ENCODE measurements around the gene TNFRSF19.
"Not testable (repeated sequence)": the region's sequence is repeated elsewhere in the genome, so short reads cannot be mapped to it uniquely, and the experiment has no call there.

Gene TNFRSF19, protein sequence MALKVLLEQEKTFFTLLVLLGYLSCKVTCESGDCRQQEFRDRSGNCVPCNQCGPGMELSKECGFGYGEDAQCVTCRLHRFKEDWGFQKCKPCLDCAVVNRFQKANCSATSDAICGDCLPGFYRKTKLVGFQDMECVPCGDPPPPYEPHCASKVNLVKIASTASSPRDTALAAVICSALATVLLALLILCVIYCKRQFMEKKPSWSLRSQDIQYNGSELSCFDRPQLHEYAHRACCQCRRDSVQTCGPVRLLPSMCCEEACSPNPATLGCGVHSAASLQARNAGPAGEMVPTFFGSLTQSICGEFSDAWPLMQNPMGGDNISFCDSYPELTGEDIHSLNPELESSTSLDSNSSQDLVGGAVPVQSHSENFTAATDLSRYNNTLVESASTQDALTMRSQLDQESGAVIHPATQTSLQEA

GRCh38 chr13:23570099-23570920 lies at the start of gene TNFRSF19:
Gene TNFRSF19 (plus strand): TSS chr13:23570412. CDS start chr13:23590184, 19,772 bp downstream.
- H3K36me3 Mint-ChIP-seq = no peaks in the 10 kb centered on the region
- no peak within 1 kb of the TSS for H3K27ac Mint-ChIP-seq
- H3K4me1 Mint-ChIP-seq = no peaks in the 10 kb centered on the region
- no peak within 1 kb of the TSS for H3K4me3 Mint-ChIP-seq
- no peaks in the 10 kb centered on the region for H3K9me3 Mint-ChIP-seq
- no peak for ATAC-seq
- peaks cover 15% of the 10 kb centered on the region for H3K27me3 Mint-ChIP-seq

DNA sequence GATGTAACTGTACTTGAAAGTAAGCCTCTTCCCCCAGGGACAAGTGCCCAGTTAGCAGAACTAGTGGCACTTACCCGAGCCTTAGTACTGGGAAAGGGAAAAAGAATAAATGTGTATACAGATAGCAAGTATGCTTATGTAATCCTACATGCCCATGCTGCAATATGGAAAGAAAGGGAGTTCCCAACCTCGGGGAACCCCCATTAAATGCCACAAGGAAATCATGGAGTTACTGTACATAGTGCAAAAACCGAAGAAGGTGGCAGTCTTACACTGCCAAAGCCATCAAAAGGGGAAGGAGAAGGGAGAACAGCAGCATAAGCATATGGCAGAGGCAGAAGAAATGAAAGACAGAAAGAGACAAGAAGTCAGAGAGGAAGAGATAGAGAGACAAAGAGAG lies 40.3 kb upstream of the TNFRSF19 start:
- not testable (repeated sequence) for ATAC-seq, H3K27ac Mint-ChIP-seq, H3K36me3 Mint-ChIP-seq, H3K4me3 Mint-ChIP-seq, H3K9me3 Mint-ChIP-seq, H3K27me3 Mint-ChIP-seq, H3K4me1 Mint-ChIP-seq

DNA sequence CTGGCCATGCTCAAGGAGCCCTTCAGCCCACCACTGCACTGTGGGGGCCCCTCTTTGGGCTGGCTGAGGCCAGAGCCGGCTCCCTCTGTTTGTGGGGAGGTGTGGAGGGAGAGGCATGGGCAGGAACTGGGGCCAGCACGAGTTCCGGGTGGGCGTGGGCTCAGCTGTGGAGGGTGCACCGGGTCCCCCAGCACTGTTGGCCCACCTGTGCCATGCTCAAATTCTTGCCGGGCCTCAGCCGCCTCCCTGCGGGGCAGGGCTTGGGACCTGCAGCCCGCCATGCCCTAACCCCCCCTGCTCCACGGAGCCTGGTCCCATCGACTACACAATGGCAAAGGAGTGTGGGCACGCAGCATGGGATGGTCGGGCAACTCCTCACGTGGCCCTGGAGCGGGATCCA lies 38.8 kb upstream of the TNFRSF19 start:
- no peak overlapping the region for H3K4me3 Mint-ChIP-seq
- no peaks in the 10 kb centered on the region for H3K9me3 Mint-ChIP-seq
- no peaks in the 10 kb centered on the region for H3K36me3 Mint-ChIP-seq
- no peak overlapping the region for H3K27ac Mint-ChIP-seq
- no peak for ATAC-seq
- H3K4me1 Mint-ChIP-seq = no peaks in the 10 kb centered on the region
- peaks cover 8% of the 10 kb centered on the region for H3K27me3 Mint-ChIP-seq

- Mint-ChIP-seq H3K27me3 (peaks cover 8% of the 10 kb centered on the region), H3K27ac (no peak overlapping the region), H3K36me3 (no peaks in the 10 kb centered on the region), H3K4me1 (no peaks in the 10 kb centered on the region), H3K9me3 (no peaks in the 10 kb centered on the region), H3K4me3 (no peak overlapping the region)
- ATAC-seq = no peak
These were observed 36.1 kb upstream of the TNFRSF19 start for GRCh38 chr13:23534090-23534489.

DNA sequence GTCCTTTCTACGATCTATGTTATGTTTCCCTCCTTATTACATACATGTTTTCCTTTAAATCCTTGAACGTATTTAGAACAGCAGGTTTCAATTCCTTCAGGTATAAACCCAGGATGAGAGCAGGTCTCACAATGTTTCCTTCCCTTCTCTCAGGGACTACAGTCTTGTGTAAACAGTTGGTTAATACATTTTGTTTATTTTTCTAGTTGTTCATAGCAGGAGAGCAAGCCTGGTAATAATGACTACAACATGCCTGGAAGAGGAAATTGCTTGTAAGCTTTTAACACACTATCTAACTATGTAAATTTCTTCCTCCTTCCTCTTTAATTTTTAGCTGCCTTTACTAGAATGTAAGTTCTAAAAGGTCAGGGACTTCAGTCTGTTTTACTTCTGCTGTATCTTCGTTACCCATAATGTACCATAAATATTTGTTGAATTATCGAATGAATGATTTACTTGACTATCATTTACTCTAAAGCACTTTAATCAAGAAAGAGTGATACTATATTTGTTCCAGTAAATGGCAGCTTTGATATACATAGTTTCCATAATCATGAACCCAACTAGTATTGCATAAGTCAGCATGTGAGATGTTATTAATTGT lies 28.9 kb upstream of the TNFRSF19 start:
- H3K36me3 Mint-ChIP-seq = no peaks in the 10 kb centered on the region
- H3K4me3 Mint-ChIP-seq = no peak overlapping the region
- H3K27me3 Mint-ChIP-seq = peaks cover 3% of the 10 kb centered on the region
- H3K27ac Mint-ChIP-seq = no peak overlapping the region
- H3K4me1 Mint-ChIP-seq = no peaks in the 10 kb centered on the region
- peaks cover 3% of the 10 kb centered on the region for H3K9me3 Mint-ChIP-seq
- no peak for ATAC-seq

DNA sequence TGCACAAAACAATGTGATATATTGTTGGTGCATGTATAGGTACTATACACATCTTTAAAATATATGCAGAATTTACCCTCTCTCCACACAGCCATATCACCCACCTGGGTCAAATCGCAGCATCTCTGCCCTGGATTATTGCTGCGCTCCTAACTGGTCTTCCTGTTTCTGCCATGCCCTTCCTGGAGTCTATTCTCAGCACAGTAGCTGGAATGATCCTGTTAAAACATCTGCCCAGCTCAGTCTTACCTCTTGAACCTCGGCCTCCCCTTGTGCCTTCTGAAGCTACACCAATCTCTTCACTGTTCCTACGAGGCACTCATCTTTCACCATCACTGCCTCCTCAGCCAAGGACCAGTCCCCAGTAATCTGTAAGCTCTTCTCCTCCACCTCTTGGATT lies 25.5 kb upstream of the TNFRSF19 start:
- no peak for ATAC-seq
- Mint-ChIP-seq H3K9me3 (peaks cover 3% of the 10 kb centered on the region), H3K27ac (no peak overlapping the region), H3K36me3 (no peaks in the 10 kb centered on the region), H3K4me3 (no peak overlapping the region), H3K4me1 (no peaks in the 10 kb centered on the region), H3K27me3 (peaks cover 22% of the 10 kb centered on the region)

- Mint-ChIP-seq H3K27ac (no peak overlapping the region), H3K36me3 (no peaks in the 10 kb centered on the region), H3K9me3 (no peaks in the 10 kb centered on the region), H3K4me3 (no peak overlapping the region), H3K27me3 (peaks cover 22% of the 10 kb centered on the region), H3K4me1 (no peaks in the 10 kb centered on the region)
- no peak for ATAC-seq
These were observed 23.1 kb upstream of the TNFRSF19 start for GRCh38 chr13:23547000-23547590.

DNA sequence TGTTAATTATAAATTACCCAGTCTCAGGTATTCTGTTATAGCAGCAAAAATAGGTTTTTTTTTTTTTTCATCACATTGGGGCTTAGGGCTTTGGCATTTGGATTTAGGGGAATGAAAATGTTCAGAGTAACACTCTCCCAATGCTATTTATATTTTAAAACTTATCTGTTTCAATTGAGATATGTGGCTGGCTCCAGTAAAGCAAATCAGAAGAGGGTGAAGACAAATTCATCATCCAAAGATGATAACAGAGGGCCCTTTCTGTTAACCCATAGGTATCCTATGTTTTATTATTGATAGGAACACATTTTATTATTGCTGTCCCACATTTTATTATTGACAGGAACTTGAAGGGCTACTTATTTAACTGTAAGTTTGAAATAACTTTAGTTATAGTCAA lies 20.5 kb upstream of the TNFRSF19 start:
- Mint-ChIP-seq H3K36me3 (no peaks in the 10 kb centered on the region), H3K27ac (no peak overlapping the region), H3K4me3 (no peak overlapping the region), H3K4me1 (no peaks in the 10 kb centered on the region), H3K27me3 (peaks cover 22% of the 10 kb centered on the region), H3K9me3 (no peaks in the 10 kb centered on the region)
- ATAC-seq = no peak

DNA sequence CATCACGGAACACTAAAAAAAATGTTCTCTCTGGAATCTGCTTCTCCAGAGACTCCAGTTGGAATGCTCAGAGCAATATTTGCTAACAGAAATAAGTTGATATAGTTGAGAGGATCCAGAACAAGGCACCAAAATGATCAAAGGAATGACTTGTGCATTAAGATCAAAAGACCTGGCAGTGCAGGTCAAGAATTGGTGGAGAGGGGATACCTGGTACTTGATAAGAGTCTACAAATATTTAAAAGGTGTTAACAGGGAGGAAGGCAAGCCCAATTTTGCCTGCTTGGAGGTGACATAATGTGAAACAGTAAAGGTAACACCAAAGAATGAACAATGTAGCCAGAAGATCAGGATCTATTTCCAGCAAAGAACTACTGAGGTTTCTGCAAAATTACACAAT lies 20.0 kb upstream of the TNFRSF19 start:
- no peaks in the 10 kb centered on the region for H3K36me3 Mint-ChIP-seq
- no peaks in the 10 kb centered on the region for H3K4me1 Mint-ChIP-seq

DNA sequence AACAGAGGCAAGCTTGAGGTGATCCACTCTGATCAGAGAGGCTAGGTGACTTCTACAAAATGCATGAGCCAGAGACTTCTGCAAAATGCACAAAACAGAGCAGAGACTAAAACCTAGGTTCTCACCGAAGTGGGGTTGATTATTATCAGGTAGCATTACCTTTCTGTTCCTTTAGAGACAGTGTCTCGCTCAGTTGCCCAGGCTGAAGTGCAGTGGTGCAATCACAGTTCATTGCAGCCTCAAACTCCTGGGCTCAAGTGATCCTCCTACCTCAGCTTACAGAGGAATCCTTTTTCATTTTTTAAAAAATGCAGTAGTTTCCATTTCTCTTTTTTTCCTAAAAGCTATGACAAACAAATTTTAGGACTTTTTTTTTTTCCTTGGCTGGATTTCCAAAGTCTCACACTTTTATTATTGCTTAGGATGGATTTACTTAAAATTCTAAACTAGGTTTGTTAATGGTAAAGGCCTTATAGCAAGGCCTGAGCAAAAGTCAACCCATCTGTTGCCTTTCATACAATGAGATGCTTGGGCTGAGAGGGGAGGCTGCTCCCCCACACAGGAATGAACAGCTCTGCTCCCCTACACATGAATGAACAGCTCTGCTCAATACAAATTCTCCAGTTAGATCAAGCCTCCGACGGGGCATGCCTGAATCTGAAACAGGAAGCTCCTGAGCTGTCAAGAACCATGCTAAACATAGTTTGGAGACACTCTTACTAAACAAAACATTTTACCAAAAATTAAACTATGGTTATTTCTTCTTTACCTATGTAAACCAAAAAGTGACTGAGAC lies 18.8 kb upstream of the TNFRSF19 start:
- Mint-ChIP-seq H3K9me3 (no peaks in the 10 kb centered on the region), H3K27me3 (peaks cover 19% of the 10 kb centered on the region), H3K4me1 (no peaks in the 10 kb centered on the region), H3K27ac (no peak overlapping the region), H3K36me3 (no peaks in the 10 kb centered on the region), H3K4me3 (no peak overlapping the region)
- ATAC-seq = no peak

More for the DNA sequence above, 20.0 kb upstream of the TNFRSF19 start:
- no peaks in the 10 kb centered on the region for H3K9me3 Mint-ChIP-seq
- H3K27me3 Mint-ChIP-seq = peaks cover 22% of the 10 kb centered on the region
- H3K27ac Mint-ChIP-seq = no peak overlapping the region
- no peak overlapping the region for H3K4me3 Mint-ChIP-seq
- no peak for ATAC-seq

DNA sequence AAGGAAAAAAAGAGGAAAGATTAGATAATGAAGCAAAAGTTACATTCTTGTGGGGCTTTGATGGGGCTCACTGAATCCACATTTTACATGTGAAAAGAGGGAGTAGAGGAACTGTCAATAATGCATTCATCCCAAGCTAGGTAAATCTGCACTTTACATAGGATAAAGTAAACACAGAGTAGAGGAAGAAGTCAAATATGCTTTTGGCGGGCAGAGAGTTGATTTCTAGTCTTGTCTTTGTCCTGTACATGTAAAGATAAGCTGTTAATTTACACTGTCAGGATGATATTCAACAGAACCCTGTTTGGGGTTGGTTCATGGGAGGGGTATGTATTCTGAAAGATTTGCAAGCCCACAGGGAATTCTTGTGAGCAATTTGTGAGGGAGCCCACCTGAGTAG lies 18.0 kb upstream of the TNFRSF19 start:
- Mint-ChIP-seq H3K4me3 (no peak overlapping the region), H3K9me3 (no peaks in the 10 kb centered on the region), H3K27me3 (peaks cover 11% of the 10 kb centered on the region), H3K4me1 (no peaks in the 10 kb centered on the region), H3K36me3 (no peaks in the 10 kb centered on the region), H3K27ac (no peak overlapping the region)
- ATAC-seq = no peak

DNA sequence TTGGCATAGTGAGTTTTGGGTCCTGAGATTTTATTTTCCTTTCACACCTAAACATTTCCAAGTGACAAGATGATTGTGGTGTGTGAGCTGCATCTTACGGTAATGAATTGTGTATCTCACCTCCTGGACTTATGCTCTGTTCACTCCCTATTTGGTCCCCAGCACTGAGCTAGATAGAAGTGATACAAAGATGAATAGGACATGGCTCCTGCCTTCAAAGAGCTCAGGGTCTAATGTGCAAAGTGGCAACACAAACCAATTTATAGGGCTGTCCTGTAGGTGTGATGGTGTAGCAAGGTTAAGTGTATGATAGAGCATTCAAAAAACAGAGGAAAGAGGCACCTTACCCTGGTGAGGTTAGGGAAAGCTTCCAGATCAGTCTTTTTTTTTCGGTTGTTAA lies 17.6 kb upstream of the TNFRSF19 start:
- ATAC-seq = no peak
- Mint-ChIP-seq H3K9me3 (no peaks in the 10 kb centered on the region), H3K4me3 (no peak overlapping the region), H3K27ac (no peak overlapping the region), H3K36me3 (no peaks in the 10 kb centered on the region), H3K27me3 (peaks cover 8% of the 10 kb centered on the region), H3K4me1 (no peaks in the 10 kb centered on the region)

DNA sequence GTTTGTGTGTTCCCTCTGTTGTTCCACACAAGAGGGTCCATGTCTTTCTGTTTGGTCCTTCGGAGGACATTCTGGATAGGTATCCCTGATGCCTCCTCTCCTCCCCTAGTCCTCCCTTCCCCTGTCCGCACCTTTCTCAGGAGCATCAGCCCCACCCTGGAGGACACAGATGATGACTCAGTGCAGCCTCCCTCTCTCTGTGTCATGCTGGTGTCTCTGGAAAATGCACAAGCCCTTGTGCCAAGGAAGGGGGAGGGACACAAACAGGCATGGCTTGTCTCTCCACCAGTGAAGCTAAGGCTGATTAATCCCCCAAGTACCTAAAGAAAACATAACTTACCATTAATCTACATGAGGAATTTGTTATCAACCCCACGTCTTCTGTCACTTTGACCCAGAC lies 16.2 kb upstream of the TNFRSF19 start:
- ATAC-seq = no peak
- Mint-ChIP-seq H3K36me3 (no peaks in the 10 kb centered on the region), H3K4me1 (no peaks in the 10 kb centered on the region), H3K4me3 (no peak overlapping the region), H3K27me3 (no peaks in the 10 kb centered on the region), H3K9me3 (no peaks in the 10 kb centered on the region), H3K27ac (no peak overlapping the region)

GRCh38 chr13:23557043-23557442 lies 13.2 kb upstream of the TNFRSF19 start:
- ATAC-seq = no peak
- no peaks in the 10 kb centered on the region for H3K36me3 Mint-ChIP-seq
- H3K27me3 Mint-ChIP-seq = no peaks in the 10 kb centered on the region
- H3K4me3 Mint-ChIP-seq = no peak overlapping the region
- H3K4me1 Mint-ChIP-seq = no peaks in the 10 kb centered on the region
- H3K27ac Mint-ChIP-seq = no peak overlapping the region
- H3K9me3 Mint-ChIP-seq = no peaks in the 10 kb centered on the region

GRCh38 chr13:23557733-23558132 lies 12.5 kb upstream of the TNFRSF19 start:
- H3K27ac Mint-ChIP-seq = no peak overlapping the region
- H3K36me3 Mint-ChIP-seq = no peaks in the 10 kb centered on the region
- H3K4me3 Mint-ChIP-seq = no peak overlapping the region
- no peaks in the 10 kb centered on the region for H3K27me3 Mint-ChIP-seq
- H3K4me1 Mint-ChIP-seq = no peaks in the 10 kb centered on the region
- no peak for ATAC-seq
- no peaks in the 10 kb centered on the region for H3K9me3 Mint-ChIP-seq

Measured in stimulated activated memory B cell treated with anti-CD40 and anti-IgM and Interleukin-4, amounts not matched to agents 10 μg/mL and 1 μg/mL and 100 μg/mL, for 72 hours (primary cell).